Activated CD8-positive, alpha-beta T cell treated with anti-CD3 and anti-CD28 coated beads for 36 hours (primary cell): Measurements from ENCODE around the gene PRKAG1. TPM values are rescaled to one million over a fixed set of nuclear protein-coding genes. Genes with fewer than 3 reads are reported as not detected.

Experiments used
- ATAC-seq: fragments of 200-7000 bp; cut with Tn5 transposase; one replicate; pipeline ENCODE4 v1.10.0; 2021; ENCODE audit warnings: mild to moderate bottlenecking, moderate library complexity
- CTCF ChIA-PET: fragments of 350-600 bp; sonication (Branson Sonifier 250); formaldehyde crosslinking; loops from one replicate; lab custom pipeline; 2021; ENCODE audit warnings: antibody characterized with exemption; lab: Charles Lee
- POLR2A ChIA-PET: fragments of 350-600 bp; sonication (Branson Sonifier 250); formaldehyde crosslinking; loops from one replicate; lab custom pipeline; 2021; ENCODE audit warnings: antibody characterized with exemption; lab: Charles Lee
- DNase-seq: peaks from one replicate; pipeline ENCODE4 v3.0.0-alpha.2; 2020
- H3K27ac Mint-ChIP-seq: one replicate; pipeline ENCODE4 v1.8.0; 2021; ENCODE audit warnings: mild to moderate bottlenecking, mixed read lengths
- H3K27me3 Mint-ChIP-seq: one replicate; pipeline ENCODE4 v1.8.0; 2021; ENCODE audit warnings: mixed read lengths
- H3K36me3 Mint-ChIP-seq: one replicate; pipeline ENCODE4 v1.8.0; 2021; ENCODE audit warnings: low read depth, mixed read lengths
- H3K4me1 Mint-ChIP-seq: one replicate; pipeline ENCODE4 v1.8.0; 2021; ENCODE audit warnings: low read depth, mixed read lengths
- H3K4me3 Mint-ChIP-seq: one replicate; pipeline ENCODE4 v1.8.0; 2021; ENCODE audit warnings: mild to moderate bottlenecking, moderate library complexity, mixed read lengths
- H3K9me3 Mint-ChIP-seq: one replicate; pipeline ENCODE4 v1.8.0; 2021; ENCODE audit warnings: mixed read lengths
- intact Hi-C: fragments of 100-400 bp; cut with micrococcal nuclease; formaldehyde crosslinking; loops from one replicate; pipeline ENCODE4 v1.10.0; 2022
- total RNA-seq, 2 experiments: library from RNA; stranded (reverse); gene quantifications; one replicate each; pipeline ENCODE4 v1.2.3, GENCODE V29; 2021
- TF ChIP-seq, protein P1 (sequence below): fragments of 200-600 bp; IDR thresholded peaks from one replicate; pipeline ENCODE4 v1.8.0; 2022; ENCODE audit warnings: antibody characterized with exemption, mild to moderate bottlenecking

Gene PRKAG1
- total RNA-seq, 2 experiments from 2014 or later = 43.3 to 47.3 TPM

DNA sequence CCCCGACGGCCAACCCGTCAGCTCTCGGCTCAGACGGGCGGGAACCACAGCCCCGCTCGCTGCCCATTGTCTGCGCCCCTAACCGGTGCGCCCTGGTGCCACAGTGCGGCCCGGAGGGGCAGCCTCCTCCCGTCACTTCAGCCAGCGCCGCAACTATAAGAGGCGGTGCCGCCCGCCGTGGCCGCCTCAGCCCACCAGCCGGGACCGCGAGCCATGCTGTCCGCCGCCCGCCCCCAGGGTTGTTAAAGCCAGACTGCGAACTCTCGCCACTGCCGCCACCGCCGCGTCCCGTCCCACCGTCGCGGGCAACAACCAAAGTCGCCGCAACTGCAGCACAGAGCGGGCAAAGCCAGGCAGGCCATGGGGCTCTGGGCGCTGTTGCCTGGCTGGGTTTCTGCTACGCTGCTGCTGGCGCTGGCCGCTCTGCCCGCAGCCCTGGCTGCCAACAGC is 40.3 kb downstream of the PRKAG1 start, which contains the start of gene WNT1:
WNT1 (plus strand) TSS at position 32 of the 450 bp plus-strand sequence; CDS start at position 361, 329 bp downstream.
- Mint-ChIP-seq H3K4me3 (peak within 1 kb of the TSS; percentile 60), H3K9me3 (no peaks in the 10 kb centered on the region), H3K27me3 (peaks cover 61% of the 10 kb centered on the region), H3K4me1 (peaks cover 47% of the 10 kb centered on the region), H3K36me3 (no peaks in the 10 kb centered on the region), H3K27ac (peak within 1 kb of the TSS; percentile 51)
- TF ChIP-seq, protein P1, sequence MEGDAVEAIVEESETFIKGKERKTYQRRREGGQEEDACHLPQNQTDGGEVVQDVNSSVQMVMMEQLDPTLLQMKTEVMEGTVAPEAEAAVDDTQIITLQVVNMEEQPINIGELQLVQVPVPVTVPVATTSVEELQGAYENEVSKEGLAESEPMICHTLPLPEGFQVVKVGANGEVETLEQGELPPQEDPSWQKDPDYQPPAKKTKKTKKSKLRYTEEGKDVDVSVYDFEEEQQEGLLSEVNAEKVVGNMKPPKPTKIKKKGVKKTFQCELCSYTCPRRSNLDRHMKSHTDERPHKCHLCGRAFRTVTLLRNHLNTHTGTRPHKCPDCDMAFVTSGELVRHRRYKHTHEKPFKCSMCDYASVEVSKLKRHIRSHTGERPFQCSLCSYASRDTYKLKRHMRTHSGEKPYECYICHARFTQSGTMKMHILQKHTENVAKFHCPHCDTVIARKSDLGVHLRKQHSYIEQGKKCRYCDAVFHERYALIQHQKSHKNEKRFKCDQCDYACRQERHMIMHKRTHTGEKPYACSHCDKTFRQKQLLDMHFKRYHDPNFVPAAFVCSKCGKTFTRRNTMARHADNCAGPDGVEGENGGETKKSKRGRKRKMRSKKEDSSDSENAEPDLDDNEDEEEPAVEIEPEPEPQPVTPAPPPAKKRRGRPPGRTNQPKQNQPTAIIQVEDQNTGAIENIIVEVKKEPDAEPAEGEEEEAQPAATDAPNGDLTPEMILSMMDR = peak; percentile 77
- ChIA-PET CTCF (interaction anchor here (0.7 to 51.8 kb wide), 27 partner anchors 9 to 167 kb away, joined by 3 to 896 read pairs (median 5); partner anchors contain the start of genes ARF3, DDN, DDX23 and FKBP11), POLR2A (interaction anchor here (1.1 to 3.7 kb wide), 10 partner anchors 9 to 57 kb away, joined by 3 to 27 read pairs (median 6); partner anchors contain the start of gene FKBP11)
- ATAC-seq (no peak), DNase-seq (no peak)
- intact Hi-C loops = loop anchor here (5.0 kb wide), 2 partner anchors 46 to 126 kb away; partner anchors contain the start of gene DDX23

DNA sequence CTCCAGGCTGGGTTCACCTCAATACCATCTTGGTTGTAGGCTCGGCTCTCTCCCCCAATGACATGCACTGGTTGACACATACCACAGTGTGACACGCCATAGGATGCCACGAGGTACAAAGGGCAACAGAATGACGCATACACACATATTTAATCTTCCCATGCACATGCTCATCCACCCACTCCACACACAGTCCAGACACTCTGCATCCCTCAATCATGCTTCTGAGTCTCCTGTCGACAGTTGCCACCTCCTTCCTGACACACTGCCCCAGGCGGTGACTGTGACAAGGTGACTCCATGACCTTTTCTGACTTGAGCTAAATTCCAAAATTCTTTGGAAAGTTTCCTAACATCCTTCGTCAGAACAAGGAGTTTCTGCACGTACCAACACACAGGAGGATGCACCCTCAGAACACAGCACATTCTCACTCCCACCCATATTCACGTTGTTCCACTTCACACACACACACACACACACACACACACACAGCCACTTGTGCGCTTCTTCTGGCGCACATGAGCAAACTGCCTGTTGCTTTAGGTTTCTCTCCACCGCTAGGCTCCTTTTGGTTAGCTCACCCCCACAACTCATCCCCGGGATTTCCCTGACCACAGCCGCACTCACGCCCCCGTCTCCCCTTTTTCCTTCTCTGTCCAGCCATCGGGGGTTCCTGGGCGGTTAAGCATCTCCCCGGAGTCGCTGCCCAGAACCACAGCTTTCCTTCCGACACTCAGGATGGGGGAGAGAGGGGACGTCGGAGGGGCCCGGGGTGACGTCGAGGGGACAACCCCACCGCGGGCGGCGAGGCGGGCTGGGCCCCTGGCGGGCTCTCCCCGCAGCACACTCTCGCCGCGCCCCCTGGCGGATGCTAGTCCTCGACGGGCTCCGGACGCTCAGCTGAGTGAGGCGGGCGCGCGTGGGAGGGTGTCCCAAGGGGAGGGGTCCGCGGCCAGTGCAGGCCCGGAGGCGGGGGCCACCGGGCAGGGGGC is 41.0 kb downstream of the PRKAG1 start:
- no peaks in the 10 kb centered on the region for H3K36me3 Mint-ChIP-seq
- DNase-seq = peak; percentile 88
- ChIA-PET POLR2A (interaction anchor here (1.1 to 3.7 kb wide), 13 partner anchors 10 to 119 kb away, joined by 3 to 27 read pairs (median 4); partner anchors contain the start of genes ARF3 and FKBP11), CTCF (interaction anchor here (0.6 to 51.8 kb wide), 35 partner anchors 8 to 166 kb away, joined by 3 to 896 read pairs (median 5); partner anchors contain the start of genes ARF3, DDN, DDX23 and FKBP11)
- H3K27ac Mint-ChIP-seq = peak overlapping the region; percentile 51
- peaks cover 52% of the 10 kb centered on the region for H3K4me1 Mint-ChIP-seq
- peak overlapping the region; percentile 3 for H3K4me3 Mint-ChIP-seq
- no peaks in the 10 kb centered on the region for H3K9me3 Mint-ChIP-seq
- peak; percentile 60 for ATAC-seq
- peaks cover 63% of the 10 kb centered on the region for H3K27me3 Mint-ChIP-seq
- TF ChIP-seq, protein P1 = peak; percentile 97
- intact Hi-C loops = loop anchor here (5.0 kb wide), 2 partner anchors 45 to 125 kb away; partner anchors contain the start of gene DDX23

- ChIA-PET POLR2A (no interaction called here), CTCF (interaction anchor here (0.7 to 51.8 kb wide), 10 partner anchors 9 to 121 kb away, joined by 3 to 896 read pairs (median 3); partner anchors contain the start of genes DDN and FKBP11)
- TF ChIP-seq, protein P1 = peak; percentile 84
- no peak overlapping the region for H3K4me3 Mint-ChIP-seq
- ATAC-seq (peak; percentile 15), DNase-seq (peak; percentile 69)
- H3K36me3 Mint-ChIP-seq = no peaks in the 10 kb centered on the region
- intact Hi-C loops = no loop called here
- peaks cover 54% of the 10 kb centered on the region for H3K27me3 Mint-ChIP-seq
- H3K4me1 Mint-ChIP-seq = peaks cover 57% of the 10 kb centered on the region
- no peak overlapping the region for H3K27ac Mint-ChIP-seq
- H3K9me3 Mint-ChIP-seq = no peaks in the 10 kb centered on the region
Observed at GRCh38 chr12:48973941-48974673, 44.5 kb downstream of the PRKAG1 start.

DNA sequence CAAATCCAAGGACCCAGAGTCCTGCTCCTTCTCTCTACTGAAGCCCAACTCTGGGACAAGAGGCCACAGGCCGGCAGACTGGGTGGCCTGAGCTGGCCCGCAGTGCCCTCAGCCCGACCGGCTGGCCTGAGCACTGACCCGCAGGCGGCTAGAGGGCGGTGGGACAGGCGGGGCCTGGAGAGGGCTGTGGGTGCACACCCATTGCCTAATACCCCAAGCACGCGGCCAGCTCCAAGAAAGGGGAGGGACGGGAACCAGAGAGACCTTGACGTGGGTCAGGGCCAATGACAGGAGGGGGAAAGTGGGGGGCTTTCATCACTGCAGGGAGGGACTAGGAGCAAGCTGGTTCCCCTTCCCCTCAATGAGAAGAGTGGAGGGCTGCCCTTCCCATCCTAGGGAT is 45.0 kb downstream of the PRKAG1 start:
- H3K27me3 Mint-ChIP-seq = peaks cover 49% of the 10 kb centered on the region
- peaks cover 56% of the 10 kb centered on the region for H3K4me1 Mint-ChIP-seq
- H3K4me3 Mint-ChIP-seq = no peak overlapping the region
- no peaks in the 10 kb centered on the region for H3K36me3 Mint-ChIP-seq
- no peak overlapping the region for H3K27ac Mint-ChIP-seq
- DNase-seq (no peak), ATAC-seq (no peak)
- TF ChIP-seq, protein P1 = no peak
- CTCF ChIA-PET = interaction anchor here (0.7 to 51.8 kb wide), 9 partner anchors 8 to 120 kb away, joined by 3 to 896 read pairs (median 3); partner anchors contain the start of gene DDN
- no peaks in the 10 kb centered on the region for H3K9me3 Mint-ChIP-seq
- intact Hi-C loops = no loop called here
- POLR2A ChIA-PET = interaction anchor here (0.6 kb wide), 1 partner anchor 97 kb away, joined by 3 read pairs; no protein-coding TSS in a partner anchor
